GM21367 (cell line): ENCODE results near the gene SHISA3.
"Not testable (repeated sequence)": the region's sequence is repeated elsewhere in the genome, so short reads cannot be mapped to it uniquely, and the experiment has no call there.

ENCODE experiments used
- ATAC-seq: cut with Tn5 transposase; IDR thresholded peaks from one replicate; pipeline ENCODE4 v1.9.1; 2021; ENCODE audit not compliant: unreplicated experiment

SHISA3 gene

GRCh38 chr4:42396752-42397634 lies at the start of gene SHISA3:
TSS of gene SHISA3 (plus strand) at chr4:42397488. CDS start at chr4:42398057, 569 bp downstream.
- ATAC-seq = peak; percentile 47

GRCh38 chr4:42348247-42348646 lies 49.0 kb upstream of the SHISA3 start:
- no peak for ATAC-seq

GRCh38 chr4:42348692-42349091 lies 48.6 kb upstream of the SHISA3 start:
- ATAC-seq = no peak

- no peak for ATAC-seq
Measured at GRCh38 chr4:42350611-42351182, 46.6 kb upstream of the SHISA3 start.

- ATAC-seq = no peak
Measured at GRCh38 chr4:42352049-42352448, 45.2 kb upstream of the SHISA3 start.

GRCh38 chr4:42357325-42357724 lies 40.0 kb upstream of the SHISA3 start:
- no peak for ATAC-seq

- ATAC-seq = no peak
Measured at GRCh38 chr4:42359711-42360110, 37.6 kb upstream of the SHISA3 start.

- ATAC-seq = no peak
Measured at GRCh38 chr4:42360256-42360669, 37.0 kb upstream of the SHISA3 start.

- no peak for ATAC-seq
Measured at GRCh38 chr4:42361456-42361855, 35.8 kb upstream of the SHISA3 start.

- ATAC-seq = no peak
Measured at GRCh38 chr4:42362591-42362990, 34.7 kb upstream of the SHISA3 start.

- no peak for ATAC-seq
Measured at GRCh38 chr4:42363614-42364013, 33.7 kb upstream of the SHISA3 start.

GRCh38 chr4:42364266-42365053 lies 32.8 kb upstream of the SHISA3 start:
- no peak for ATAC-seq

- ATAC-seq = no peak
Measured at GRCh38 chr4:42366959-42367358, 30.3 kb upstream of the SHISA3 start.

GRCh38 chr4:42369489-42369888 lies 27.8 kb upstream of the SHISA3 start:
- no peak for ATAC-seq

- ATAC-seq = no peak
Measured at GRCh38 chr4:42371305-42372252, 25.7 kb upstream of the SHISA3 start.

GRCh38 chr4:42372303-42372702 lies 25.0 kb upstream of the SHISA3 start:
- not testable (repeated sequence) for ATAC-seq

- no peak for ATAC-seq
Measured at GRCh38 chr4:42377497-42377896, 19.8 kb upstream of the SHISA3 start.

- no peak for ATAC-seq
Measured at GRCh38 chr4:42381666-42382065, 15.6 kb upstream of the SHISA3 start.

- no peak for ATAC-seq
Measured at GRCh38 chr4:42385516-42385915, 11.8 kb upstream of the SHISA3 start.

GRCh38 chr4:42390622-42391354 lies 6.5 kb upstream of the SHISA3 start:
- no peak for ATAC-seq
